ENCODE measurements around the gene ADORA1. TPM values are rescaled to one million over a fixed set of nuclear protein-coding genes. Genes with fewer than 3 reads are reported as not detected.

The ADORA1 gene
- total RNA-seq, 4 donors from 2014 or later, result 1.3 to 5.6 TPM; not detected in 2

DNA sequence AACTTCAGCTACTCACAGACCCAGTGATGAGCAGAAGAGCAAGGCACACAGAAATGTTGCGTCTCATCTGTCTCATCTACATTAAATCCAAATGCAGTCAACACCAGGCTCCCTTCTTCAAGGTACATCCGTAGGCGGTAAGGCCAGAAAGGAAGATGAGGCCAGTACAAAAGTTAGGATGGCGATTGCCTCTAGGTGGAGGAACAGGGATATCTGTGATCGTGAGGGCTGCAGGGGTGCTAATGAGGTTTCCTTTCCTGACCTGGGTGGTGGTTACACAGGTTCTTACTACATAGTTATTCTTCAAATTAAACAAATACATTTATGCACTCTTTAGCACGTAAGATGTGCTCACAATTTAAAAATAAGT is 49.5 kb downstream of the ADORA1 start:
- intact Hi-C loops (cut with DNase I; ENCODE audit: low total_unique reads), result no loop called here
- Histone ChIP-seq H3K9me3 (no peaks in the 10 kb centered on the region), H3K36me3 (no peaks in the 10 kb centered on the region), H3K4me3 (no peak overlapping the region), H3K27me3 (no peaks in the 10 kb centered on the region), H3K4me1 (peaks cover 0 to 7% (median 0%) of the 10 kb centered on the region in 4 donors), H3K27ac (peak overlapping the region in 1 of 4 donors; percentile 16)
- 78 to 81% methylated on average over 6 of the region's 6 CpGs for WGBS, 2 donors (ENCODE audit: low coverage in 1 of 2)
- DNase-seq, result no peak
- in situ Hi-C loops (cut with MboI; ENCODE audit: low pct_ligation_motif_present in 1 of 4, low pct_unique_long_range_greater_than_20kb in 1 of 4, low sequenced_read_pairs in 3 of 4), result no loop called here
- TF ChIP-seq POLR2AphosphoS5 (IDR thresholded peaks at IDR 0.05), result no peak
- TF ChIP-seq EP300 (IDR thresholded peaks at IDR 0.05; ENCODE audit: low read depth), result no peak
- no peak for TF ChIP-seq POLR2A (IDR thresholded peaks at IDR 0.05)
- TF ChIP-seq CTCF (IDR thresholded peaks at IDR 0.05), result no peak

- Histone ChIP-seq H3K4me1 (peaks cover 0 to 4% (median 0%) of the 10 kb centered on the region in 4 donors), H3K4me3 (no peak overlapping the region), H3K27ac (peak overlapping the region in 1 of 4 donors; percentile 16), H3K27me3 (no peaks in the 10 kb centered on the region), H3K9me3 (no peaks in the 10 kb centered on the region), H3K36me3 (no peaks in the 10 kb centered on the region)
- TF ChIP-seq CTCF (IDR thresholded peaks at IDR 0.05), result no peak
- TF ChIP-seq POLR2A (IDR thresholded peaks at IDR 0.05), result no peak
- TF ChIP-seq EP300 (IDR thresholded peaks at IDR 0.05; ENCODE audit: low read depth), result no peak
- TF ChIP-seq POLR2AphosphoS5 (IDR thresholded peaks at IDR 0.05), result no peak
- in situ Hi-C loops (cut with MboI; ENCODE audit: low pct_ligation_motif_present in 1 of 4, low pct_unique_long_range_greater_than_20kb in 1 of 4, low sequenced_read_pairs in 3 of 4), result no loop called here
- DNase-seq, result no peak
- intact Hi-C loops (cut with DNase I; ENCODE audit: low total_unique reads), result no loop called here
- 56% methylated on average over 9 of the region's 9 CpGs; no CpG with 5 or more reads in 1 of the 2 donors for WGBS, 2 donors (ENCODE audit: low coverage in 1 of 2)
Observed at GRCh38 chr1:203177470-203178039, 50.0 kb downstream of the ADORA1 start.

DNA sequence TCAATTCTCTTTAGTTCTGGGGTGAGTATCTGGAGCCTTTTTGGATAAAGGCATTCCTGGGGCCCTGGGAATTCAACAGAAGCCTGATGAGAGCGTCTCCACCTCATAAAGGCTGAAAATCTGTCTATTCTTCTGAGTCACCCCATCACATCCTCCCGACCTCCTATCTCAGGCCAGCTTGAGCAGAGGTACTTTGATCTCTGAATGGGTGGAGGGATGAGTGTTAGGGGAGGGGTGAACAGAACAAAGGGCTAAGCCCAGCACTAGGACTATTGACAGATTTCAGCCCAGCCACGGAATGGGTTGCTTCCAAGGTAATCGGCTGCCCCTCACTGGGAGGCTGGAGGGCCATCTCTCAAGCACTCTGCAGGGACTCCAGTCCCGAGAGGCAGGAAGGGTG is 50.6 kb downstream of the ADORA1 start:
- intact Hi-C loops (cut with DNase I; ENCODE audit: low total_unique reads), result no loop called here

More for the DNA sequence above, 50.6 kb downstream of the ADORA1 start:
- H3K4me1 ChIP-seq, result peaks cover 0 to 4% (median 0%) of the 10 kb centered on the region in 4 donors
- TF ChIP-seq POLR2A (IDR thresholded peaks at IDR 0.05), result no peak
- no peak for TF ChIP-seq POLR2AphosphoS5 (IDR thresholded peaks at IDR 0.05)
- TF ChIP-seq EP300 (IDR thresholded peaks at IDR 0.05; ENCODE audit: low read depth), result no peak
- TF ChIP-seq CTCF (IDR thresholded peaks at IDR 0.05), result no peak
- 61% methylated on average over 5 of the region's 5 CpGs; no CpG with 5 or more reads in 1 of the 2 donors for WGBS, 2 donors (ENCODE audit: low coverage in 1 of 2)
- no peak for DNase-seq
- in situ Hi-C loops (cut with MboI; ENCODE audit: low pct_ligation_motif_present in 1 of 4, low pct_unique_long_range_greater_than_20kb in 1 of 4, low sequenced_read_pairs in 3 of 4), result no loop called here
- H3K27ac ChIP-seq, result no peak overlapping the region
- H3K27me3 ChIP-seq, result no peaks in the 10 kb centered on the region
- H3K4me3 ChIP-seq, result no peak overlapping the region
- H3K36me3 ChIP-seq, result no peaks in the 10 kb centered on the region
- no peaks in the 10 kb centered on the region for H3K9me3 ChIP-seq

Measured in transverse colon (tissue), 4 donors.